Endothelial cell of umbilical vein (primary cell): ENCODE measurements around the gene MAMDC2. TPM values are rescaled to one million over a fixed set of nuclear protein-coding genes. Genes with fewer than 3 reads are reported as not detected.

ENCODE experiments used
- BruUV-seq: library from RNA; stranded (reverse); fragments of 400-500 nt; replicated peaks from 2 replicates; lab custom pipeline; 2021; lab: Mats Ljungman, UMichigan
- CTCF ChIA-PET: fragments of 300-600, 350-600 bp; sonication (Branson Sonifier 250); formaldehyde crosslinking; loops from one replicate; lab custom pipeline; 2021; ENCODE audit warnings: antibody characterized with exemption, inconsistent platforms; lab: Charles Lee
- POLR2A ChIA-PET: fragments of 300-600, 350-600 bp; sonication (Branson Sonifier 250); formaldehyde crosslinking; loops from one replicate; lab custom pipeline; 2021; ENCODE audit warnings: antibody characterized with exemption, inconsistent platforms; lab: Charles Lee
- DNase-seq: peaks from one replicate; pipeline ENCODE4 v3.0.0-alpha.2; 2011; ENCODE audit warnings: low read depth, low spot score
- FAIRE-seq: peaks from 2 replicates; lab custom pipeline; 2011; peaks lifted over from hg19 to GRCh38; lab: Jason Lieb, UNC
- H2AFZ ChIP-seq: 2 replicates; pipeline ENCODE4 v1.6.0; 2012; ENCODE audit warnings: low read depth, low read length, control low read depth, inconsistent platforms
- H3K27ac ChIP-seq: 2 replicates; pipeline ENCODE4 v1.5.1; 2011; ENCODE audit warnings: low read depth, mild to moderate bottlenecking, control low read depth, low read length, moderate library complexity; ENCODE audit not compliant: insufficient read depth
- H3K27me3 ChIP-seq, 2 experiments: 2 replicates each; pipeline versions ENCODE4 v1.6.0 to v1.6.1; 2011; ENCODE audit warnings: low read length in 2 of 2, mixed read lengths in 1 of 2; ENCODE audit not compliant: control insufficient read depth in 2 of 2, insufficient read depth in 2 of 2
- H3K36me3 ChIP-seq, 2 experiments: 2 replicates in 1 of 2; 3 replicates in 1 of 2; pipeline ENCODE4 v1.5.1; 2011; ENCODE audit warnings: low read length in 2 of 2, mild to moderate bottlenecking in 1 of 2, moderate library complexity in 1 of 2; ENCODE audit not compliant: control insufficient read depth in 2 of 2, insufficient read depth in 2 of 2; ENCODE audit errors: extremely low read depth in 1 of 2
- H3K4me1 ChIP-seq: 3 replicates; pipeline ENCODE4 v1.5.1; 2011; ENCODE audit warnings: mild to moderate bottlenecking, low read length; ENCODE audit not compliant: control insufficient read depth, insufficient read depth; ENCODE audit errors: extremely low read depth
- H3K4me2 ChIP-seq: 2 replicates; pipeline ENCODE4 v1.6.1; 2011; ENCODE audit warnings: low read length, control low read depth, mixed read lengths; ENCODE audit not compliant: insufficient read depth
- H3K4me3 ChIP-seq, 3 experiments: fragments of 200-600 bp in 1 of 3; sonication (generic), shearing (Covaris generic) in 1 of 3; replicated peaks in 1 of 3; 2 replicates each; pipeline ENCODE4 v1.5.1; 2011 to 2016; ENCODE audit warnings: control low read depth in 3 of 3, low read length in 3 of 3, mild to moderate bottlenecking in 2 of 3, inconsistent platforms in 1 of 3, low read depth in 1 of 3, moderate library complexity in 1 of 3; ENCODE audit not compliant: insufficient read depth in 1 of 3
- H3K79me2 ChIP-seq: 2 replicates; pipeline ENCODE4 v1.6.0; 2012; ENCODE audit warnings: low read length, inconsistent platforms; ENCODE audit not compliant: control insufficient read depth, insufficient read depth
- H3K9ac ChIP-seq: replicated peaks from 2 replicates; pipeline ENCODE3; 2011; ENCODE audit warnings: low read length, control low read depth; ENCODE audit not compliant: insufficient read depth; ENCODE audit errors: extremely low read depth
- H3K9me1 ChIP-seq: replicated peaks from 3 replicates; pipeline ENCODE4 v1.6.0; 2011; ENCODE audit warnings: mild to moderate bottlenecking, low read length; ENCODE audit not compliant: control insufficient read depth, insufficient read depth; ENCODE audit errors: extremely low read depth
- H3K9me3 ChIP-seq: replicated peaks from 2 replicates; pipeline ENCODE4 v1.5.1; 2012; ENCODE audit warnings: low read length, inconsistent platforms; ENCODE audit not compliant: control insufficient read depth, insufficient read depth
- H4K20me1 ChIP-seq: replicated peaks from 2 replicates; pipeline ENCODE3; 2011; ENCODE audit warnings: mild to moderate bottlenecking, low read length; ENCODE audit not compliant: control insufficient read depth, insufficient read depth; ENCODE audit errors: extremely low read depth
- EZH2 ChIP-seq: IDR thresholded peaks from 2 replicates; pipeline ENCODE4 v1.6.1; 2012; ENCODE audit warnings: borderline replicate concordance, low read depth, mild to moderate bottlenecking, moderate library complexity, low read length, inconsistent platforms; ENCODE audit not compliant: severe bottlenecking
- FOS ChIP-seq: IDR thresholded peaks from 2 replicates; pipeline ENCODE4 v1.6.1; 2011; ENCODE audit warnings: mild to moderate bottlenecking, low read length, moderate library complexity, borderline replicate concordance; ENCODE audit not compliant: insufficient read depth
- GATA2 ChIP-seq: IDR thresholded peaks from 2 replicates; pipeline ENCODE4 v1.7.0; 2011; ENCODE audit warnings: low read depth, mild to moderate bottlenecking, moderate library complexity, mixed read lengths, low read length; ENCODE audit not compliant: insufficient read length, insufficient read depth
- POLR2A ChIP-seq: IDR thresholded peaks from 2 replicates; pipeline ENCODE4 v1.6.1; 2012; ENCODE audit warnings: low read depth, mild to moderate bottlenecking, control low read depth, low read length
- dilution Hi-C: fragments of 300-500 bp; cut with MboI; formaldehyde crosslinking; loops from one replicate; pipeline ENCODE4 v1.15.0; 2019; ENCODE audit warnings: low sequenced_read_pairs; ENCODE audit not compliant: extremely low pct_ligation_motif_present
- intact Hi-C: fragments of 100-400 bp; cut with micrococcal nuclease; formaldehyde crosslinking; loops from one replicate; pipeline ENCODE4 v1.10.0; 2022
- polyA plus RNA-seq, 4 experiments: library from polyadenylated mRNA; depleted of rRNA in 3 of 4; stranded (reverse) in 3 of 4; unstranded in 1 of 4; fragments of >200 nt; gene quantifications; 2 replicates each; pipeline versions ENCODE4 v1.2.1 to v1.2.3, GENCODE V29; 2011 to 2012; ENCODE audit warnings: missing spikeins in 1 of 4
- total RNA-seq: library from RNA; stranded (reverse); gene quantifications from 2 replicates; pipeline ENCODE4 v1.2.3, GENCODE V29; 2021

MAMDC2 gene
- total and polyA plus RNA-seq, 2 donors (not counting 3 experiments of a cell fraction or from before 2014, with no cell fraction given), result 0.60 to 1.1 TPM

GRCh38 chr9:70256123-70256551, 212.5 kb downstream of the MAMDC2 start:
- no peak for TF ChIP-seq FOS
- TF ChIP-seq GATA2, result no peak
- TF ChIP-seq POLR2A, result peak; percentile 33
- Histone ChIP-seq H3K9ac (peak overlapping the region; percentile 54), H3K4me1 (peaks cover 39% of the 10 kb centered on the region), H3K36me3 (peaks cover 0 to under 1% of the 10 kb centered on the region in 2 experiments), H3K27ac (peak overlapping the region; percentile 75), H4K20me1 (no peaks in the 10 kb centered on the region), H3K9me3 (no peaks in the 10 kb centered on the region), H3K27me3 (no peaks in the 10 kb centered on the region), H3K9me1 (no peaks in the 10 kb centered on the region), H2AFZ (peak overlapping the region; percentile 74), H3K4me3 (peak overlapping the region in 1 of 3 experiments; percentile 11), H3K79me2 (peaks cover 23% of the 10 kb centered on the region), H3K4me2 (peak overlapping the region; percentile 80)
- peak; percentile 39 for DNase-seq
- CTCF ChIA-PET, result interaction anchor here (1.3 to 1.8 kb wide), 2 partner anchors 284 to 346 kb away, joined by 3 to 13 read pairs; no protein-coding TSS in a partner anchor
- intact Hi-C loops, result no loop called here
- dilution Hi-C loops, result no loop called here
- no peak for FAIRE-seq
- POLR2A ChIA-PET, result interaction anchor here (0.6 kb wide), 1 partner anchor 12 kb away, joined by 7 read pairs; no protein-coding TSS in a partner anchor
- BruUV-seq, result no TSS peak

GRCh38 chr9:70257502-70257901, 213.9 kb downstream of the MAMDC2 start:
- H3K27ac ChIP-seq, result peak overlapping the region; percentile 93
- no peak for DNase-seq
- H2AFZ ChIP-seq, result peak overlapping the region; percentile 87
- no peak for FAIRE-seq
- POLR2A ChIA-PET, result no interaction called here
- H3K36me3 ChIP-seq, result peaks cover 2 to 8% of the 10 kb centered on the region in 2 experiments
- H3K4me2 ChIP-seq, result peak overlapping the region; percentile 67
- no TSS peak for BruUV-seq
- peaks cover 37% of the 10 kb centered on the region for H3K79me2 ChIP-seq
- H3K9me1 ChIP-seq, result no peaks in the 10 kb centered on the region
- no peak for TF ChIP-seq EZH2
- H3K9me3 ChIP-seq, result no peaks in the 10 kb centered on the region
- peaks cover 40% of the 10 kb centered on the region for H3K4me1 ChIP-seq
- no peak overlapping the region for H3K9ac ChIP-seq
- CTCF ChIA-PET, result interaction anchor here (1.2 kb wide), 1 partner anchor 345 kb away, joined by 4 read pairs; no protein-coding TSS in a partner anchor
- no peaks in the 10 kb centered on the region for H4K20me1 ChIP-seq
- intact Hi-C loops, result no loop called here
- no peak overlapping the region for H3K4me3 ChIP-seq
- dilution Hi-C loops, result no loop called here
- H3K27me3 ChIP-seq, result no peaks in the 10 kb centered on the region
